HG02943 (cell line): ENCODE results near the gene THADA.
A peak's percentile ranks its signal among the peaks of the same experiment; 100 is the strongest.

Source experiments
- ATAC-seq: cut with Tn5 transposase; IDR thresholded peaks from one replicate; pipeline ENCODE4 v1.9.1; 2021; ENCODE audit warnings: mild to moderate bottlenecking, low read depth, moderate library complexity; ENCODE audit not compliant: unreplicated experiment

Gene THADA

GRCh38 chr2:43421194-43421593 lies 174.6 kb downstream of the THADA start:
- no peak for ATAC-seq

GRCh38 chr2:43420389-43420801 lies 175.4 kb downstream of the THADA start:
- no peak for ATAC-seq

- no peak for ATAC-seq
Observed at GRCh38 chr2:43419876-43420275, 176.0 kb downstream of the THADA start.

- ATAC-seq: no peak
Observed at GRCh38 chr2:43419243-43419642, 176.6 kb downstream of the THADA start.

- ATAC-seq: no peak
Observed at GRCh38 chr2:43418680-43419079, 177.2 kb downstream of the THADA start.

- no peak for ATAC-seq
Observed at GRCh38 chr2:43417300-43417699, 178.5 kb downstream of the THADA start.

GRCh38 chr2:43415592-43415991 lies 180.2 kb downstream of the THADA start:
- ATAC-seq: no peak

GRCh38 chr2:43414586-43415135 lies 181.2 kb downstream of the THADA start:
- ATAC-seq: no peak

- no peak for ATAC-seq
Observed at GRCh38 chr2:43414033-43414432, 181.8 kb downstream of the THADA start.

- ATAC-seq: no peak
Observed at GRCh38 chr2:43412114-43412753, 183.6 kb downstream of the THADA start.

- no peak for ATAC-seq
Observed at GRCh38 chr2:43410055-43410604, 185.7 kb downstream of the THADA start.

- ATAC-seq: peak; percentile 67
Observed at GRCh38 chr2:43408407-43409160, 187.3 kb downstream of the THADA start.

GRCh38 chr2:43407935-43408334 lies 187.9 kb downstream of the THADA start:
- peak; percentile 24 for ATAC-seq

- no peak for ATAC-seq
Observed at GRCh38 chr2:43406651-43407279, 189.1 kb downstream of the THADA start.

- ATAC-seq: no peak
Observed at GRCh38 chr2:43405829-43406228, 190.0 kb downstream of the THADA start.

- peak; percentile 53 for ATAC-seq
Observed at GRCh38 chr2:43402452-43402937, 193.3 kb downstream of the THADA start.

GRCh38 chr2:43402002-43402401 lies 193.8 kb downstream of the THADA start:
- peak; percentile 75 for ATAC-seq

GRCh38 chr2:43400508-43400907 lies 195.3 kb downstream of the THADA start:
- no peak for ATAC-seq

GRCh38 chr2:43399515-43400264 lies 196.1 kb downstream of the THADA start:
- no peak for ATAC-seq

- no peak for ATAC-seq
Observed at GRCh38 chr2:43399098-43399497, 196.7 kb downstream of the THADA start.
